Fibroblast of mammary gland (primary cell): Measurements from ENCODE around the gene TBC1D3I.
"Not testable (repeated sequence)": the region's sequence is repeated elsewhere in the genome, so short reads cannot be mapped to it uniquely, and the experiment has no call there.

ENCODE experiments used
- DNase-seq: peaks from one replicate; pipeline ENCODE4 v3.0.0-alpha.2; 2010; ENCODE audit warnings: low read depth
- H3K4me3 ChIP-seq: 2 replicates; pipeline ENCODE4 v1.5.1; 2011; ENCODE audit warnings: low read depth, mild to moderate bottlenecking, low read length, moderate library complexity; ENCODE audit not compliant: control insufficient read depth
- CTCF ChIP-seq: conservative IDR thresholded peaks from 2 replicates; pipeline ENCODE4 v1.5.1; 2011; ENCODE audit warnings: low read depth, low read length, inconsistent platforms; ENCODE audit not compliant: control insufficient read depth, insufficient read depth

TBC1D3I gene

GRCh38 chr17:36264470-36264869 is at the start of gene TBC1D3I:
Gene TBC1D3I, minus strand, starts transcription at chr17:36264570. Its CDS starts 1,585 bp downstream, at chr17:36262985.
- DNase-seq, H3K4me3 ChIP-seq: not testable (repeated sequence)

GRCh38 chr17:36295161-36295560 is 30.8 kb upstream of the TBC1D3I start:
- not testable (repeated sequence) for DNase-seq, H3K4me3 ChIP-seq

GRCh38 chr17:36289965-36290612 is 25.7 kb upstream of the TBC1D3I start:
- not testable (repeated sequence) for DNase-seq, H3K4me3 ChIP-seq

- not testable (repeated sequence) for DNase-seq, H3K4me3 ChIP-seq
Observed at GRCh38 chr17:36284219-36284618, 19.8 kb upstream of the TBC1D3I start.

GRCh38 chr17:36283256-36283655 is 18.9 kb upstream of the TBC1D3I start:
- not testable (repeated sequence) for H3K4me3 ChIP-seq

GRCh38 chr17:36242046-36242445 is 22.3 kb downstream of the TBC1D3I start:
- not testable (repeated sequence) for DNase-seq, H3K4me3 ChIP-seq

More at GRCh38 chr17:36283256-36283655, 18.9 kb upstream of the TBC1D3I start:
- DNase-seq = not testable (repeated sequence)

- not testable (repeated sequence) for DNase-seq, H3K4me3 ChIP-seq
Observed at GRCh38 chr17:36229644-36230043, 34.7 kb downstream of the TBC1D3I start.

- not testable (repeated sequence) for H3K4me3 ChIP-seq, DNase-seq
Observed at GRCh38 chr17:36222967-36223366, 41.4 kb downstream of the TBC1D3I start.

GRCh38 chr17:36221581-36222100 is 42.7 kb downstream of the TBC1D3I start:
- H3K4me3 ChIP-seq, DNase-seq: not testable (repeated sequence)

- DNase-seq, H3K4me3 ChIP-seq: not testable (repeated sequence)
Observed at GRCh38 chr17:36220737-36221580, 43.4 kb downstream of the TBC1D3I start.

- not testable (repeated sequence) for DNase-seq, H3K4me3 ChIP-seq
Observed at GRCh38 chr17:36219556-36219955, 44.8 kb downstream of the TBC1D3I start.

GRCh38 chr17:36215406-36216308 is 48.7 kb downstream of the TBC1D3I start:
- not testable (repeated sequence) for DNase-seq

GRCh38 chr17:36214918-36215317 is 49.5 kb downstream of the TBC1D3I start:
- DNase-seq = no peak
- no peak for TF ChIP-seq CTCF
- no peak overlapping the region for H3K4me3 ChIP-seq

More at GRCh38 chr17:36215406-36216308, 48.7 kb downstream of the TBC1D3I start:
- H3K4me3 ChIP-seq = not testable (repeated sequence)
